H9 (cell line): ENCODE data around the gene TNFAIP3. TPM values are rescaled to one million over a fixed set of nuclear protein-coding genes. Genes with fewer than 3 reads are reported as not detected.

ENCODE experiments used
- DNase-seq: peaks from one replicate; pipeline ENCODE4 v3.0.0-alpha.2; 2017
- H2AFZ ChIP-seq: one replicate; pipeline ENCODE4 v1.6.1; 2013; ENCODE audit warnings: mild to moderate bottlenecking, low read length, control low read depth, moderate library complexity
- H2AK5ac ChIP-seq: 2 replicates; pipeline ENCODE4 v1.6.1; 2013; ENCODE audit warnings: low read length, control low read depth, mixed read lengths; ENCODE audit not compliant: insufficient read length
- H2BK120ac ChIP-seq: one replicate; pipeline ENCODE4 v1.6.1; 2013; ENCODE audit warnings: low read depth, mild to moderate bottlenecking, low read length, control low read depth, inconsistent platforms; ENCODE audit not compliant: poor library complexity, severe bottlenecking
- H2BK12ac ChIP-seq: 2 replicates; pipeline ENCODE4 v1.6.1; 2013; ENCODE audit warnings: low read length, control low read depth, mixed read lengths, low read depth; ENCODE audit not compliant: insufficient read length
- H2BK15ac ChIP-seq: 2 replicates; pipeline ENCODE4 v1.6.1; 2013; ENCODE audit warnings: low read depth, low read length, control low read depth
- H2BK20ac ChIP-seq: one replicate; pipeline ENCODE4 v1.6.1; 2013; ENCODE audit warnings: low read depth, mild to moderate bottlenecking, low read length, control low read depth, inconsistent platforms; ENCODE audit not compliant: poor library complexity, severe bottlenecking
- H2BK5ac ChIP-seq: 2 replicates; pipeline ENCODE4 v1.6.1; 2013; ENCODE audit warnings: low read length, control low read depth, mixed read lengths; ENCODE audit not compliant: insufficient read length
- H3K14ac ChIP-seq: 2 replicates; pipeline ENCODE4 v1.6.1; 2013; ENCODE audit warnings: low read length, control low read depth; ENCODE audit not compliant: insufficient read depth
- H3K18ac ChIP-seq: 2 replicates; pipeline ENCODE4 v1.6.1; 2013; ENCODE audit warnings: low read depth, mild to moderate bottlenecking, mixed read lengths, low read length, control low read depth; ENCODE audit not compliant: insufficient read length
- H3K23ac ChIP-seq: 2 replicates; pipeline ENCODE4 v1.6.1; 2013; ENCODE audit warnings: low read length, control low read depth, mixed read lengths, low read depth; ENCODE audit not compliant: insufficient read length
- H3K23me2 ChIP-seq: 2 replicates; pipeline ENCODE4 v1.6.1; 2013; ENCODE audit warnings: low read depth, mild to moderate bottlenecking, mixed read lengths, low read length, control low read depth; ENCODE audit not compliant: insufficient read length, poor library complexity, severe bottlenecking
- H3K27ac ChIP-seq: 2 replicates; pipeline ENCODE4 v1.5.1; 2013; ENCODE audit warnings: low read length, control low read depth, mixed read lengths, low read depth; ENCODE audit not compliant: insufficient read length
- H3K27me3 ChIP-seq: 2 replicates; pipeline ENCODE4 v1.6.1; 2013; ENCODE audit warnings: low read length, control low read depth, inconsistent platforms; ENCODE audit not compliant: insufficient read depth
- H3K4ac ChIP-seq: 2 replicates; pipeline ENCODE4 v1.6.1; 2013; ENCODE audit warnings: low read depth, mild to moderate bottlenecking, control low read depth, inconsistent platforms, low read length, moderate library complexity
- H3K4me1 ChIP-seq: 2 replicates; pipeline ENCODE4 v1.6.1; 2013; ENCODE audit warnings: low read length, control low read depth, inconsistent platforms; ENCODE audit not compliant: insufficient read depth
- H3K4me2 ChIP-seq: 2 replicates; pipeline ENCODE4 v1.6.1; 2013; ENCODE audit warnings: low read length, control low read depth, mixed read lengths; ENCODE audit not compliant: insufficient read length, insufficient read depth
- H3K56ac ChIP-seq: 2 replicates; pipeline ENCODE4 v1.6.1; 2013; ENCODE audit warnings: low read depth, mild to moderate bottlenecking, mixed read lengths, low read length, control low read depth; ENCODE audit not compliant: insufficient read length
- H3K79me1 ChIP-seq: 2 replicates; pipeline ENCODE4 v1.6.1; 2013; ENCODE audit warnings: low read depth, mild to moderate bottlenecking, moderate library complexity, low read length, control low read depth, inconsistent platforms; ENCODE audit not compliant: insufficient read depth, poor library complexity, severe bottlenecking
- H3K79me2 ChIP-seq: 2 replicates; pipeline ENCODE4 v1.6.1; 2013; ENCODE audit warnings: low read length, control low read depth, inconsistent platforms; ENCODE audit not compliant: insufficient read depth
- H3K9ac ChIP-seq: 2 replicates; pipeline ENCODE4 v1.6.1; 2013; ENCODE audit warnings: low read length, control low read depth, mixed read lengths; ENCODE audit not compliant: insufficient read length; ENCODE audit errors: extremely low read depth
- H3K9me3 ChIP-seq: one replicate; pipeline ENCODE4 v1.6.1; 2013; ENCODE audit warnings: low read depth, low read length, inconsistent platforms; ENCODE audit not compliant: control insufficient read depth
- H3T11ph ChIP-seq: one replicate; pipeline ENCODE4 v1.6.1; 2013; ENCODE audit warnings: mild to moderate bottlenecking, low read length, control low read depth, inconsistent platforms
- H4K20me1 ChIP-seq: one replicate; pipeline ENCODE4 v1.6.1; 2013; ENCODE audit not compliant: control insufficient read depth, insufficient read length, insufficient read depth
- H4K5ac ChIP-seq: 2 replicates; pipeline ENCODE4 v1.6.1; 2013; ENCODE audit warnings: low read depth, mild to moderate bottlenecking, mixed read lengths, low read length, control low read depth; ENCODE audit not compliant: insufficient read length
- H4K8ac ChIP-seq: replicated peaks from 2 replicates; pipeline ENCODE4 v1.6.1; 2013; ENCODE audit warnings: low read length, control low read depth, mixed read lengths, low read depth; ENCODE audit not compliant: insufficient read length
- H4K91ac ChIP-seq: 2 replicates; pipeline ENCODE4 v1.6.1; 2013; ENCODE audit warnings: low read depth, mild to moderate bottlenecking, moderate library complexity, mixed read lengths, low read length, control low read depth; ENCODE audit not compliant: insufficient read length
- H3K27ac Mint-ChIP-seq, 3 experiments: 2 replicates in 2 of 3; 3 replicates in 1 of 3; pipeline ENCODE4 v1.8.0; 2020 to 2021; ENCODE audit warnings: mixed read lengths in 3 of 3, mild to moderate bottlenecking in 1 of 3, moderate library complexity in 1 of 3
- H3K27me3 Mint-ChIP-seq: 2 replicates; pipeline ENCODE4 v1.8.0; 2021; ENCODE audit warnings: low read depth, mild to moderate bottlenecking, moderate library complexity, mixed read lengths
- H3K36me3 Mint-ChIP-seq, 3 experiments: 2 replicates in 2 of 3; 3 replicates in 1 of 3; pipeline ENCODE4 v1.8.0; 2020 to 2021; ENCODE audit warnings: low read depth in 3 of 3, mixed read lengths in 3 of 3; ENCODE audit not compliant: insufficient read depth in 1 of 3
- H3K4me1 Mint-ChIP-seq, 2 experiments: 2 replicates each; pipeline ENCODE4 v1.8.0; 2020; ENCODE audit warnings: mixed read lengths in 2 of 2
- H3K4me3 Mint-ChIP-seq, 2 experiments: 2 replicates in 1 of 2; 3 replicates in 1 of 2; pipeline ENCODE4 v1.8.0; 2020 to 2021; ENCODE audit warnings: mild to moderate bottlenecking in 2 of 2, mixed read lengths in 2 of 2, moderate library complexity in 1 of 2
- H3K9me3 Mint-ChIP-seq, 2 experiments: 2 replicates in 1 of 2; 3 replicates in 1 of 2; pipeline ENCODE4 v1.8.0; 2020; ENCODE audit warnings: mild to moderate bottlenecking in 2 of 2, mixed read lengths in 2 of 2, moderate library complexity in 1 of 2
- WGBS: extraction: QIAGEN DNeasy Blood & Tissue Kit; methylation state at CpG from one replicate; pipeline ENCODE4 v1.1.7; 2013; ENCODE audit warnings: missing lambda C conversion rate, low lambda C conversion rate, mixed read lengths; ENCODE audit not compliant: insufficient read length; ENCODE audit errors: extremely low coverage; 5-methylcytosine and 5-hydroxymethylcytosine counted together
- total RNA-seq: library from RNA; stranded (reverse); gene quantifications from 2 replicates; pipeline ENCODE4 v1.2.1, GENCODE V29; 2021
- TF ChIP-seq, protein P1 (sequence below): fragments of 200-600 bp; sonication (generic); conservative IDR thresholded peaks from 3 replicates; pipeline ENCODE4 v1.8.0; 2021; ENCODE audit warnings: antibody characterized with exemption, mild to moderate bottlenecking

Gene TNFAIP3
- total RNA-seq, 1 experiment from 2014 or later = 3.7 TPM

DNA sequence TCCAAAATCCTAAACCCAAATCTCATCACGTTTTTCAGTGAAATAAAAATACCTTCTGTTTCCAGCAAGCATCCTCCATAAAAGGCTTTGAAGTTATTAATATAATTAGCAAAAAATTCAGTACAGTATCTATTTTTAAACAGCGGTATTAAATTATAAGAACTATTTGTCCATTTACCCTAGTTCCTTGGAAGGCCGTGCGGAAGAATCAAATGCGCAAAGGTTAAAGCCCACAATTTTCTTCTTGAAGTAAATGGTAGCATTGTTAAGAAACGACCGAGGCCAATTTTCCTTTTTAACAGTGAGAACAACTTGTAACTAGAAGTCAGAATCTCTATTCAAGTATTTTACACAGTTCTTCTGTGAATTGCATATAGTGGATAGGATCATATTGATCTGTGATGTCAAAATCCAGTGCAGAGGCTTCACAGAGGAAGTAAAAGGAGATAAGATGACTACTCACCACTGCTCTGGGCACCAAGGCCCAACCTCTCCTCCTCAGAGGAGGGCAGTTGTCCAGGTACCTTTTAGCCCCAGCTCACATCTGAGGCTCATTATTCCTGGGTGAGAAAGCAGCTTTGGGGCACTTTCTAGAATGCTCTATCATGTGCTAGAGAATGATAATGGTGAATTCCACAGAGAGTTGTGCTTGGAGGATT, 36.3 kb downstream of the TNFAIP3 start:
- Histone ChIP-seq H2BK120ac (no peak overlapping the region), H2BK5ac (no peak overlapping the region), H4K8ac (no peak overlapping the region), H2AFZ (no peak overlapping the region), H3K14ac (no peak overlapping the region), H2BK12ac (no peak overlapping the region), H3K27ac (no peak overlapping the region), H3K79me2 (no peaks in the 10 kb centered on the region), H2BK15ac (no peak overlapping the region), H4K91ac (no peak overlapping the region), H3K27me3 (no peaks in the 10 kb centered on the region), H3K23me2 (no peaks in the 10 kb centered on the region), H2AK5ac (no peak overlapping the region), H3K9ac (no peak overlapping the region), H3K9me3 (no peaks in the 10 kb centered on the region), H3K18ac (no peak overlapping the region), H3K23ac (no peak overlapping the region), H3K56ac (no peak overlapping the region), H3K79me1 (no peaks in the 10 kb centered on the region), H3K4me2 (no peak overlapping the region), H3T11ph (no peak overlapping the region), H2BK20ac (no peak overlapping the region), H4K20me1 (no peaks in the 10 kb centered on the region), H3K4me1 (no peaks in the 10 kb centered on the region), H4K5ac (no peak overlapping the region), H3K4ac (no peak overlapping the region)
- Mint-ChIP-seq H3K4me3 (no peak overlapping the region), H3K27me3 (no peaks in the 10 kb centered on the region), H3K36me3 (no peaks in the 10 kb centered on the region), H3K27ac (no peak overlapping the region), H3K4me1 (no peaks in the 10 kb centered on the region), H3K9me3 (no peaks in the 10 kb centered on the region)
- no peak for DNase-seq
- 100% methylated on average over 1 of the region's 7 CpGs for WGBS
- TF ChIP-seq, protein P1, sequence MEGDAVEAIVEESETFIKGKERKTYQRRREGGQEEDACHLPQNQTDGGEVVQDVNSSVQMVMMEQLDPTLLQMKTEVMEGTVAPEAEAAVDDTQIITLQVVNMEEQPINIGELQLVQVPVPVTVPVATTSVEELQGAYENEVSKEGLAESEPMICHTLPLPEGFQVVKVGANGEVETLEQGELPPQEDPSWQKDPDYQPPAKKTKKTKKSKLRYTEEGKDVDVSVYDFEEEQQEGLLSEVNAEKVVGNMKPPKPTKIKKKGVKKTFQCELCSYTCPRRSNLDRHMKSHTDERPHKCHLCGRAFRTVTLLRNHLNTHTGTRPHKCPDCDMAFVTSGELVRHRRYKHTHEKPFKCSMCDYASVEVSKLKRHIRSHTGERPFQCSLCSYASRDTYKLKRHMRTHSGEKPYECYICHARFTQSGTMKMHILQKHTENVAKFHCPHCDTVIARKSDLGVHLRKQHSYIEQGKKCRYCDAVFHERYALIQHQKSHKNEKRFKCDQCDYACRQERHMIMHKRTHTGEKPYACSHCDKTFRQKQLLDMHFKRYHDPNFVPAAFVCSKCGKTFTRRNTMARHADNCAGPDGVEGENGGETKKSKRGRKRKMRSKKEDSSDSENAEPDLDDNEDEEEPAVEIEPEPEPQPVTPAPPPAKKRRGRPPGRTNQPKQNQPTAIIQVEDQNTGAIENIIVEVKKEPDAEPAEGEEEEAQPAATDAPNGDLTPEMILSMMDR = no peak
